OCI-LY3 (cell line): Measurements from ENCODE around the gene RNF166.

ENCODE experiments used
- EZH2phosphoT487 ChIP-seq: fragments of 200-600 bp; shearing (Covaris generic); IDR thresholded peaks from 2 replicates; pipeline ENCODE4 v1.6.1; 2018; ENCODE audit warnings: antibody characterized with exemption, mixed run types, low read depth
- TF ChIP-seq, protein P1 (sequence below): fragments of 200-600, 300-600 bp; sonication (generic); IDR thresholded peaks from 2 replicates; pipeline ENCODE4 v1.5.1; 2014; ENCODE audit warnings: antibody characterized with exemption, low read length, low read depth

DNA sequence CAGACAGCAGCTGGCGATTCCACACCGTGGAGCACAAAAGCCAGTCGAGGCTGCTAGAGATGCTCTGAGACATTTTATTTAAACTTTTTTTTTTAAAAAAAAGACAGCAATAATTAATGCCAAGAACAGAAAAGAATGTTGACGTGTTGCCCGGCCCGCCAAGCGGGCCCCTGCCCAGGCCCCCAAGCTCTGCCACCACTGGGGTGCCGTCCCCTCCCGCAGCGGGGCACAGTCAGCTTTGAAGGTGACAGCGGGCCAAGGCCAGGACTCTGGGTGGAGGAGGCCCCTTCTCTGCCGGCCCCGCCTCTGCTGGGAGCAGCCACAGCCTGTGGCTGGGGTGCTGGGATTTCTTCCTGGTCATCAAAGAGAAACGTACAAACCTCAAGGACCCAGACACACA, 9.8 kb downstream of the RNF166 start:
- TF ChIP-seq, protein P1, sequence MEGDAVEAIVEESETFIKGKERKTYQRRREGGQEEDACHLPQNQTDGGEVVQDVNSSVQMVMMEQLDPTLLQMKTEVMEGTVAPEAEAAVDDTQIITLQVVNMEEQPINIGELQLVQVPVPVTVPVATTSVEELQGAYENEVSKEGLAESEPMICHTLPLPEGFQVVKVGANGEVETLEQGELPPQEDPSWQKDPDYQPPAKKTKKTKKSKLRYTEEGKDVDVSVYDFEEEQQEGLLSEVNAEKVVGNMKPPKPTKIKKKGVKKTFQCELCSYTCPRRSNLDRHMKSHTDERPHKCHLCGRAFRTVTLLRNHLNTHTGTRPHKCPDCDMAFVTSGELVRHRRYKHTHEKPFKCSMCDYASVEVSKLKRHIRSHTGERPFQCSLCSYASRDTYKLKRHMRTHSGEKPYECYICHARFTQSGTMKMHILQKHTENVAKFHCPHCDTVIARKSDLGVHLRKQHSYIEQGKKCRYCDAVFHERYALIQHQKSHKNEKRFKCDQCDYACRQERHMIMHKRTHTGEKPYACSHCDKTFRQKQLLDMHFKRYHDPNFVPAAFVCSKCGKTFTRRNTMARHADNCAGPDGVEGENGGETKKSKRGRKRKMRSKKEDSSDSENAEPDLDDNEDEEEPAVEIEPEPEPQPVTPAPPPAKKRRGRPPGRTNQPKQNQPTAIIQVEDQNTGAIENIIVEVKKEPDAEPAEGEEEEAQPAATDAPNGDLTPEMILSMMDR = no peak
- no peak for TF ChIP-seq EZH2phosphoT487
